Measurements from ENCODE around the gene FDXR.

DNA sequence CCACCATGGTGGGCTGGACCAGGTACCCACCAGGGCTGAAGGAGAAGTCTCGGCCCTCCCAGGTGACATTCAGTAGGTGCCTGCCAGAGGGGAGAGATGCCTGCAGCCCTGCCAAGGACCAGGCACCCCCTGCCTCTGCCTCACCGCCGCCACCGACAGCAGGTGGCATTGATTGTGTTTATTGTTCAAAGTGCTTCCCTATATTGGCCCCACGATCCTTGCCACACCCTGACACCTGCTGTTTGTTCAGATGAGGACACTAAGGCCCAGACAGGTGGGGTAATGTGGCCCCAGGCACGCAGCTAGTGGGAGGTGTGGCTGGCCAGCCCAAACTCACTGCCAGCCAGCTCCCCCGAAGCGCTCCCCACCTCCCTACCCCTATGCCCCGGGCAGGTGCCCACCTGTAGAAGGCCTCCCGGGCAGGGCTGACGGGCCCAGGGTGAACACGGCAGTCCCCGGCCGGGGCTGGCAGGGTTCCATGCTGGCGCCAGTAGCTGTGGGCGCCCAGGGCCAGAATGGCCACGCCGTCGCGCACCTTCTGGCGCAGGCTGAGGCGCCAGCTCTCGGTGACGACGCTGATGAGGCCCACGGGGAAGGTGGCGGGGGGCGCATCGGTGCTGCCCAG, 21.1 kb downstream of the FDXR start:
- TF ChIP-seq, protein P1, sequence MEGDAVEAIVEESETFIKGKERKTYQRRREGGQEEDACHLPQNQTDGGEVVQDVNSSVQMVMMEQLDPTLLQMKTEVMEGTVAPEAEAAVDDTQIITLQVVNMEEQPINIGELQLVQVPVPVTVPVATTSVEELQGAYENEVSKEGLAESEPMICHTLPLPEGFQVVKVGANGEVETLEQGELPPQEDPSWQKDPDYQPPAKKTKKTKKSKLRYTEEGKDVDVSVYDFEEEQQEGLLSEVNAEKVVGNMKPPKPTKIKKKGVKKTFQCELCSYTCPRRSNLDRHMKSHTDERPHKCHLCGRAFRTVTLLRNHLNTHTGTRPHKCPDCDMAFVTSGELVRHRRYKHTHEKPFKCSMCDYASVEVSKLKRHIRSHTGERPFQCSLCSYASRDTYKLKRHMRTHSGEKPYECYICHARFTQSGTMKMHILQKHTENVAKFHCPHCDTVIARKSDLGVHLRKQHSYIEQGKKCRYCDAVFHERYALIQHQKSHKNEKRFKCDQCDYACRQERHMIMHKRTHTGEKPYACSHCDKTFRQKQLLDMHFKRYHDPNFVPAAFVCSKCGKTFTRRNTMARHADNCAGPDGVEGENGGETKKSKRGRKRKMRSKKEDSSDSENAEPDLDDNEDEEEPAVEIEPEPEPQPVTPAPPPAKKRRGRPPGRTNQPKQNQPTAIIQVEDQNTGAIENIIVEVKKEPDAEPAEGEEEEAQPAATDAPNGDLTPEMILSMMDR (IDR thresholded peaks at IDR 0.05 in 4 of 5, conservative IDR thresholded peaks at IDR 0.05 in 1 of 5): no peak
- no peak for TF ChIP-seq POLR2A (IDR thresholded peaks at IDR 0.05)

All from gastrocnemius medialis (tissue), 4 donors.